Left lung (tissue), 10 donors: ENCODE measurements around the gene PRSS56. TPM values are rescaled to one million over a fixed set of nuclear protein-coding genes. Genes with fewer than 3 reads are reported as not detected.

Source experiments
- ATAC-seq: fragments of 200-7000 bp; cut with Tn5 transposase; one replicate; pipeline ENCODE4 v1.9.1; 2020; ENCODE audit warnings: moderate library complexity
- DNase-seq, 4 donors: peaks; one replicate each; pipeline ENCODE4 v3.0.0-alpha.2; 2013 to 2020
- H3K27ac ChIP-seq, 2 donors: fragments of 200-600 bp; sonication (generic) in 1 of 2; one replicate each; pipeline versions ENCODE4 v1.5.0 to v1.8.0; 2020 to 2021
- H3K27me3 ChIP-seq, 2 donors: fragments of 200-600 bp; sonication (generic) in 1 of 2; one replicate each; pipeline versions ENCODE4 v1.5.0 to v1.8.0; 2020 to 2021
- H3K36me3 ChIP-seq, 2 donors: fragments of 200-600 bp; sonication (generic) in 1 of 2; one replicate each; pipeline versions ENCODE4 v1.5.0 to v1.8.0; 2020 to 2021
- H3K4me1 ChIP-seq, 2 donors: fragments of 200-600 bp; one replicate each; pipeline ENCODE4 v1.8.0; 2021
- H3K4me3 ChIP-seq, 2 donors: fragments of 200-600 bp; sonication (generic) in 1 of 2; one replicate each; pipeline versions ENCODE4 v1.5.0 to v1.8.0; 2020 to 2021; ENCODE audit warnings: mild to moderate bottlenecking in 1 of 2
- H3K9me3 ChIP-seq, 2 donors: fragments of 200-600 bp; sonication (generic) in 1 of 2; one replicate each; pipeline versions ENCODE4 v1.5.0 to v1.8.0; 2020 to 2021
- CTCF ChIP-seq, 2 donors: fragments of 200-600 bp; sonication (generic) in 1 of 2; IDR thresholded peaks; one replicate each; pipeline versions ENCODE4 v1.5.0 to v1.8.0; 2021; ENCODE audit warnings: antibody characterized with exemption in 2 of 2
- intact Hi-C, 2 donors: fragments of 100-400 bp; cut with DNase I; formaldehyde crosslinking; loops; one replicate each; pipeline versions ENCODE4 v1.11.2 to v1.14.2; 2022
- polyA plus RNA-seq, 6 donors: library from polyadenylated mRNA; unstranded; fragments of 120-200 nt; gene quantifications; one replicate each; pipeline ENCODE4 v1.2.1, GENCODE V29; 2013; ENCODE audit not compliant: insufficient read length in 6 of 6
- total RNA-seq, 2 donors: library from RNA; stranded (reverse); fragmentation: NEBNext Ultra II Directional; extraction: Animal tissue kit (Norgen Biotek cat#: 25700); gene quantifications; one replicate each; pipeline ENCODE4 v1.2.1, GENCODE V29; 2021
- donor health status: DM: no; HTN: yes; CAD: no.
- donor health status: DM: no; HTN: no; CAD: no.

PRSS56 gene
- total and polyA plus RNA-seq, 8 donors: not detected

- no peak overlapping the region for H3K4me3 ChIP-seq
- H3K27ac ChIP-seq: no peak overlapping the region
- H3K9me3 ChIP-seq: no peaks in the 10 kb centered on the region
- H3K4me1 ChIP-seq: no peaks in the 10 kb centered on the region
- no peak for ATAC-seq
- H3K36me3 ChIP-seq: no peaks in the 10 kb centered on the region
- H3K27me3 ChIP-seq: peaks cover 0 to 38% of the 10 kb centered on the region in 2 donors
- intact Hi-C loops: no loop called here
- no peak for DNase-seq
- no peak for TF ChIP-seq CTCF (IDR thresholded peaks at IDR 0.05)
These were observed 8.8 kb upstream of the PRSS56 start for GRCh38 chr2:232511336-232511890.

GRCh38 chr2:232512602-232513001, 7.6 kb upstream of the PRSS56 start:
- H3K4me1 ChIP-seq: no peaks in the 10 kb centered on the region
- no peak overlapping the region for H3K4me3 ChIP-seq
- TF ChIP-seq CTCF (IDR thresholded peaks at IDR 0.05): no peak
- H3K27ac ChIP-seq: no peak overlapping the region
- intact Hi-C loops: no loop called here
- peaks cover 0 to 26% of the 10 kb centered on the region in 2 donors for H3K27me3 ChIP-seq
- no peaks in the 10 kb centered on the region for H3K9me3 ChIP-seq
- DNase-seq: no peak
- no peak for ATAC-seq
- no peaks in the 10 kb centered on the region for H3K36me3 ChIP-seq

GRCh38 chr2:232513353-232513752, 6.8 kb upstream of the PRSS56 start:
- H3K4me1 ChIP-seq: no peaks in the 10 kb centered on the region
- H3K36me3 ChIP-seq: no peaks in the 10 kb centered on the region
- ATAC-seq (no peak), DNase-seq (no peak)
- intact Hi-C loops: no loop called here
- no peak overlapping the region for H3K4me3 ChIP-seq
- H3K9me3 ChIP-seq: no peaks in the 10 kb centered on the region
- H3K27ac ChIP-seq: no peak overlapping the region
- H3K27me3 ChIP-seq: peaks cover 0 to 20% of the 10 kb centered on the region in 2 donors
- no peak for TF ChIP-seq CTCF (IDR thresholded peaks at IDR 0.05)

- Histone ChIP-seq H3K4me1 (no peaks in the 10 kb centered on the region), H3K4me3 (no peak overlapping the region), H3K27me3 (peaks cover 0 to 39% of the 10 kb centered on the region in 2 donors), H3K36me3 (no peaks in the 10 kb centered on the region), H3K9me3 (no peaks in the 10 kb centered on the region), H3K27ac (no peak overlapping the region)
- intact Hi-C loops: no loop called here
- no peak for TF ChIP-seq CTCF (IDR thresholded peaks at IDR 0.05)
- no peak for ATAC-seq
- no peak for DNase-seq
These were observed 4.5 kb upstream of the PRSS56 start for GRCh38 chr2:232515639-232516038.

DNA sequence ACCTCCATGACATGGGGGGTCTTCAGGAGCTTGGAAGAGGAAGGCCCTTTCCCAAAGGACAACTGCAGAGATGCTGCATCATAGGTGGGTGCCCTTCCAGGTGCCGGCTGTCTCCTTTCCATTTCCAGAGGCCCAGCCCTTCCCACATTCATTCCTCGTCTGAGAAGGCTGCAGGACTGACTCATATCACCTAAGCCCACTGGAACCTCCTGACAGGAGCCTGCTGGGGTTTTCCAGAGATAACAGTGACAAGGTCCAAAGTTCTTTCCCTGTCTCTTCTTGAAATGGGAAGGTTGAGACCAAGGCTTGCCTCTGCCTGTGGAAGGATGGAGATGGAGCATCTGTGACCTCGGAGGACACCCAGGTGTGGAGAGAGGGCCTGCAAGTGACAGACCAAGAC, 3.6 kb upstream of the PRSS56 start:
- Histone ChIP-seq H3K4me1 (peaks cover 0 to under 1% of the 10 kb centered on the region in 2 donors), H3K27ac (no peak overlapping the region), H3K9me3 (no peaks in the 10 kb centered on the region), H3K4me3 (no peak overlapping the region), H3K27me3 (peaks cover 0 to 47% of the 10 kb centered on the region in 2 donors), H3K36me3 (no peaks in the 10 kb centered on the region)
- ATAC-seq: no peak
- DNase-seq: no peak
- TF ChIP-seq CTCF (IDR thresholded peaks at IDR 0.05): no peak
- intact Hi-C loops: no loop called here
